ENCODE results near the gene WDR31. TPM values are rescaled to one million over a fixed set of nuclear protein-coding genes. Genes with fewer than 3 reads are reported as not detected.
A peak's percentile ranks its signal among the peaks of the same experiment; 100 is the strongest.
"Not testable (repeated sequence)": the region's sequence is repeated elsewhere in the genome, so short reads cannot be mapped to it uniquely, and the experiment has no call there.

The WDR31 gene
- 0.24 and 2.0 TPM in 2 replicates for total RNA-seq (2014; rRNA removed; shearing (Covaris generic))

DNA sequence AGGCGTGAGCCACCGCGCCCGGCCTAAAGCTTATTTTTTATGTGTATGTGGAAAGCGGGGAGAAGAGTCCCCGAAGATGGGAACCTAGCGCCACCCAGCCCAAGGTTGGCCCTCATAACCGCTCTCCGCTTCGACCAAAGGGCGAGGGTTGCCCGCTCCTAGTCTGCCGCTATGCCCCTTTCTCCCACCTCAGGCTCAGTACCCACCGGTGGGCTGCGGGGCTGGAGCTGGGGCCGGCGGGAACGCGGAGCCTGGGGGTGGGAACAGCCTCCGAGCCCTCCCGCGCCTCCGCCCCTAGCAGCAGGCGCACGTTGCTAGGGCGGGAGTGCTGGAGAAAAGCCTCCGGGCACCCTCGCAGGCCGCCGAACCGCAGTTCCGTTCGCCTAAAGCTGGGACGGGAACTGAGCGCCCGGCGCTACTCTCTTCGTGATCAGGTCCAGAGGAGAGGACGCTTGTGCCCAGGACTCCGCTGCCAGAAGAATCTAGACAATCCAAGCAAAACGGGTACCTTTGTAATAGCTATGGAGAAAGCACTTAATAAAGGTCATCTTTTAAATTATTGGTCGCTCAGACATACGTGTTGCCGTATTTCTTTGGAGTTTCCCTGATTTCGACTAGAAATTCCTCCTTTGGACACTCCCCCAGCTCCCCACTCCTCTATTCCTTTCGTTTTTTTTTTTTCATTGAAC lies at the start of gene WDR31:
WDR31 (minus strand) TSS at position 265 of the 689 bp plus-strand sequence. CDS start 8,253 bp downstream, outside the sequence.
- peak within 1 kb of the TSS; percentile 52 for H3K4me3 ChIP-seq
- H3K4me1 ChIP-seq (replicated peaks) = no peaks in the 10 kb centered on the region
- H3K27me3 ChIP-seq (replicated peaks) = no peaks in the 10 kb centered on the region
- H3K36me3 ChIP-seq = no peaks in the 10 kb centered on the region
- DNase-seq (ENCODE audit: low read depth in 1 of 2, low spot score in 2 of 2) = peak; percentile 84
- H3K27ac ChIP-seq = no peak within 1 kb of the TSS
- no peaks in the 10 kb centered on the region for H3K9me3 ChIP-seq (replicated peaks)

DNA sequence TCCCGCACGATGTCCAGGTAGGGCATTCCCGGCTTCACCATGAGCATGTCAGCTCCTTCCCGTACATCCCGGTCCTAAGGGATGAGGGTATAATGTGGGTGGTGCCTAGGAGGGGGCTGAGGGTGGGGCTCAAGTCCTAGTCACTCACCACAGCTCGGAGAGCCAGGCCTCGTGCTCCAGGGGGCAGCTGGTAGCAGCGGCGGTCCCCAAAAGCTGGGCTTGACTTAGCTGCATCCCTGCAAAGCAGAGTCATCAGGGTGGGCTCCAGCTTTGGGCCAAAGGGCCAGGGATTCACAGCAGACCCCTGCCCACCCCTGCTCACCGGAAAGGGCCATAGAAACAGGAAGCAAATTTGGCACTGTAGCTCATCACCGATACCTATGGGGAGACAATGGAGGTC lies 49.4 kb upstream of the WDR31 start:
- no peak overlapping the region for H3K27ac ChIP-seq
- DNase-seq (ENCODE audit: low read depth in 1 of 2, low spot score in 2 of 2) = no peak
- H3K4me1 ChIP-seq (replicated peaks) = no peaks in the 10 kb centered on the region
- H3K27me3 ChIP-seq (replicated peaks) = no peaks in the 10 kb centered on the region
- peaks cover 17% of the 10 kb centered on the region for H3K36me3 ChIP-seq
- no peak overlapping the region for H3K4me3 ChIP-seq
- no peaks in the 10 kb centered on the region for H3K9me3 ChIP-seq (replicated peaks)

DNA sequence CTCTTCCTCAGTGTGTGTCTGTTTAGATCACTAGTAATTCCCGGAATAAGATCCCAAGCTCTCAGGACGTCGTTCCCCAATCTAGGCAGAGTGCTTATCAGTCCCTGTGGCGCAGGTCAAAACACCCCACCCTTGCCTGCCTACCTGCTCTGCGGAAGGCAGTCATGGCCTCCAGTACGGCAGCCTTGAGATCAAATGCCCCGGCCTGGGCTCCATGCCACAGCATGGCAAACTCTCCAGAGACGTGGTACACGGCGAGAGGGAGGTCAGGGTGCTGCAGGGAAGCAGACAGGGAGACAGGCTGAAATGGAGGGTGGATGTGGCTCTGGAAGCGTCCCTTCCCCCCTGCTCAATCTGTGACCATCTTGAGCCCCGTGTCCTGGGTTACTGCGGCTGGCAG lies 48.8 kb upstream of the WDR31 start:
- Histone ChIP-seq H3K36me3 (peaks cover 17% of the 10 kb centered on the region), H3K4me1 (replicated peaks) (no peaks in the 10 kb centered on the region), H3K4me3 (no peak overlapping the region), H3K27ac (no peak overlapping the region), H3K27me3 (replicated peaks) (no peaks in the 10 kb centered on the region), H3K9me3 (replicated peaks) (no peaks in the 10 kb centered on the region)
- no peak for DNase-seq (ENCODE audit: low read depth in 1 of 2, low spot score in 2 of 2)

DNA sequence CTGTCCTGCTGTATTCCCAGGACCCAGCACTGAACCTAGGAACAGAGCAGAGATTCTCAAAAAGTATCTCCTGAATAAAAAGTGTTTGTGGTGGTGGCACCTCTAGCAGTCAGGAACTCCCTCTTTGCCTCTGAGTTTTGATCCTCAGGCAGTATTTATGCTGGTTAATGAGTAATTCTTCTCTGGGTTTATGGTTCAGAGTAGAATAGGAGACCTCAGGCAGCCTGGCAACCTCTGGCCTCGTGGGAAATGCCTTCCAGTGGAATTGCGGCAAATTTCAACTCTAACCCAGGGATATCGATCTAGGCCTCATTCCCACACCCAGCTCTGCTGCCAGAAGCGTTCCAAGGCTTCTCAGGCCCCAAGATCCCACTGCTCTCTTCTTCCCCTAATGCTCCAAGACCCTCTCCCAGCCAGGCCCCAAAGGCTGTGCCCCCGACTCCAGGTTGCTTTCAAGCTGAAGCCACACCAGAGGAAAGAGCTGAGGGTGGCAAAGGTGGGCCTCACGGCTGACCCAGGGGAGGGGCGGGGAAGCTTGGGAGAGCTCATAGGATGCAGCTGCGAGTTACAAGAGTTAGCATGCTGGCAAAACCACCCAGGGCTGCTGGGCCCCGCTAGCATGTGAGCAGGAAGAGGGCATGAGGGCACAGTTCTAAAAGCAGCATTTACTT lies 47.6 kb upstream of the WDR31 start:
- Histone ChIP-seq H3K9me3 (replicated peaks) (no peaks in the 10 kb centered on the region), H3K27me3 (replicated peaks) (no peaks in the 10 kb centered on the region), H3K27ac (no peak overlapping the region), H3K4me1 (replicated peaks) (no peaks in the 10 kb centered on the region), H3K36me3 (peaks cover 17% of the 10 kb centered on the region), H3K4me3 (no peak overlapping the region)
- no peak for DNase-seq (ENCODE audit: low read depth in 1 of 2, low spot score in 2 of 2)

DNA sequence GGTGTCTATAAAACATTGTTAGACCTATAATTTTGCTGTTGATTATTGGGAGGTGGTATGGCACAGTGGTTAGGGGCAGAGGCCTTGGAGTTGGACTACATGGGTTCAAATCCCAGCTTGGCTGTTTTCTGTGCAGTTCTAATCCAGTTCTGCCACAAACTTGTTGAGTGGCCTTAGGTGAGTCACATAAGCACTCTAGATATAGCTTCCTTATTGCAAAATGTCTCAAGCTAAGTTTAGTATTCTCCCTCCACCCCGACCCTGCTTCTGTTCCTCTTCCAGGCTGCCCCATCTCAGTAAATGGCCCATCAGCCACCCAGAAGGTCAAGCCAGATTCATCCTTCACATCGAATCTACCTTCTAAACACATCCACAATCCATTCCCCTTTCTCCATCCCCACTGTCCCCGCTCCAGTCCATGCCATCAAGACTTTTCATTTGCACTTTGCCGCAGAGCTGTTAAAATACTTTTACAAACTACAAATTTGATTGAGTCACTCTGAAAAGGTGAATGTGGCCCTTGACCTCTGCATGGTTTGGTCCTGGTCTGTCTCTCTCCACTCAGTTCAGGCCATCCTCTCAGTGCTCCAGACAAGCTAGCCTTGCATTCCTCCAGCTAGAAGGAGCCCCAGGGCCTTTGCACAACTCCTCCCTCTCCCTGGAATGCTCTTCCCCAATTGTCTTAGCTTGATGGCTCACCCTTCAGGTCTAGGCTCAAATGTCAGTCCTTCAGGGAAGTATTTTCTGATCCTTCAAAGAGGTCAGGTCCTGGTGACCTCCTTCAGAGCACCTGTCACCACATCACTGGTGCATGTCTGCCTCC lies 46.7 kb upstream of the WDR31 start:
- Histone ChIP-seq H3K9me3 (replicated peaks) (no peaks in the 10 kb centered on the region), H3K27me3 (replicated peaks) (no peaks in the 10 kb centered on the region), H3K4me1 (replicated peaks) (no peaks in the 10 kb centered on the region), H3K36me3 (peaks cover 14% of the 10 kb centered on the region), H3K4me3 (no peak overlapping the region), H3K27ac (no peak overlapping the region)
- no peak for DNase-seq (ENCODE audit: low read depth in 1 of 2, low spot score in 2 of 2)

DNA sequence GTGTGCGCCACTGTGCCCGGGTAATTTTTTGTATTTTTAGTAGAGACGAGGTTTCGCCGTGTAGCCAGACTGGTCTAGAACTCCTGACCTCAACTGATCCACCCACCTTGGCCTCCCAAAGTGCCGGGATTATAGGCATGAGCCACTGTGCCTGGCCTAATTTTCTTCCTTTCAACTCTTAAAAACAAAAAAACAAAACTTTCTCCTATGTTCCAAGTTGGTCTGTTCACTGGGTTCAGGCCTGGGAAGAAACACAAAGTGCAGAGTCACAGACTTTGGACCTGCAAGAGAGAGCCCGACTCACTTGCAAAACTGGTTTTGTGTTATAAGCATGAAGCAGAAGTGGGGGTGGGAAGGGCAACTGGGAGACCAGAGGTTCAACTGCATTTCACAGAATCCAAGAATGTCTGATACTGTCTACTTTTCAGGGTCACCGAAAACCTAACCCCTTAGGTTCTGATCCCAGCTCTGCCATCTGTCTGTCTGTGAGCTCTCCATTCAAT lies 41.9 kb upstream of the WDR31 start:
- DNase-seq (ENCODE audit: low read depth in 1 of 2, low spot score in 2 of 2) = no peak
- Histone ChIP-seq H3K4me1 (replicated peaks) (peaks cover 10% of the 10 kb centered on the region), H3K27me3 (replicated peaks) (no peaks in the 10 kb centered on the region), H3K36me3 (no peaks in the 10 kb centered on the region; the same call in 1 of the 2 replicates), H3K9me3 (replicated peaks) (no peaks in the 10 kb centered on the region), H3K4me3 (no peak overlapping the region), H3K27ac (no peak overlapping the region)

DNA sequence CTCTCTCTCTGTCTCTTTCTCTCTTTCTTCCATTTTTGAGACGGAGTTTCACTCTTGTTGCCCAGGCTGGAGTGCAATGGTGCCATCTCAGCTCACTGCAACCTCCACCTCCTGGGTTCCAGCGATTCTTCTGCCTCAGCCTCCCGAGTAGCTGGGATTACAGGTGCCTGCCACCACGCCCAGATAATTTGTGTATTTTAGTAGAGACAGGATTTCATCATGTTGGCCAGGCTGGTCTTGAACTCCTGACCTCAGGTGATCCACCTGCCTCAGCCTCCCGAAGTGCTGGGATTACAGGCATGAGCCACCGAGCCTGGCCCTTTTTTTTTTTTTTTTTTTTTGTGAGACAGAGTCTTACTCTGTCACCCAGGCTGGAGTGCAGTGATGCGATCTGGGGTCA lies 41.4 kb upstream of the WDR31 start:
- H3K4me3 ChIP-seq; H3K27me3 ChIP-seq (replicated peaks); DNase-seq (ENCODE audit: low read depth in 1 of 2, low spot score in 2 of 2); H3K9me3 ChIP-seq (replicated peaks); H3K27ac ChIP-seq; H3K36me3 ChIP-seq: not testable (repeated sequence)
- H3K4me1 ChIP-seq (replicated peaks) = peaks cover 10% of the 10 kb centered on the region

DNA sequence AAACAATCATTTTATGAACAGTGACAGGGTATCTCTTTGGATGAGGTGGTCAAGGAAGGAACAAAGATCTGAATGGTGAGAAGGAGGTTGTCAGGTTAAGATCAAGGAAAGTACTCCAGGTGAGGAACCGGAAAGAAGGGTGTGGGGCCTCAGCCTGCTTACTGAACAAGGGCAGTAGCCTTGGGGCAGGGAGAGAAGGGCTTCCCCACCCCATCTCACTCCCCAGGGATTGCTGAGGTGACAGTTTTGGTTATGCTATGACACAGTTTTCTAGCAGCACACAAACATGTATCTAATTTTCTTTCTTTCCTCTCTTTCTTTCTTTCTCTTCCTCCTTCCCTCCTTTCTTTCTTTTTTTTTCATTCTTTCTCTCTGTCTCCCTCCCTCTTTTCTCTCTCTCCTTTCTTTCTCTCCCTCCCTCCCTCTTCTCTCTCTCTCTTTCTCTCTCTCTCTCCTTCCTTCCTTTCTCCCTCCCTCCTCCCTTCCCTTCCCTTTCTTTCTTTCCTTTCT lies 40.8 kb upstream of the WDR31 start:
- no peak for DNase-seq (ENCODE audit: low read depth in 1 of 2, low spot score in 2 of 2)
- Histone ChIP-seq H3K27me3 (replicated peaks) (no peaks in the 10 kb centered on the region), H3K9me3 (replicated peaks) (no peaks in the 10 kb centered on the region), H3K36me3 (no peaks in the 10 kb centered on the region), H3K27ac (no peak overlapping the region), H3K4me3 (no peak overlapping the region), H3K4me1 (replicated peaks) (peaks cover 10% of the 10 kb centered on the region)

DNA sequence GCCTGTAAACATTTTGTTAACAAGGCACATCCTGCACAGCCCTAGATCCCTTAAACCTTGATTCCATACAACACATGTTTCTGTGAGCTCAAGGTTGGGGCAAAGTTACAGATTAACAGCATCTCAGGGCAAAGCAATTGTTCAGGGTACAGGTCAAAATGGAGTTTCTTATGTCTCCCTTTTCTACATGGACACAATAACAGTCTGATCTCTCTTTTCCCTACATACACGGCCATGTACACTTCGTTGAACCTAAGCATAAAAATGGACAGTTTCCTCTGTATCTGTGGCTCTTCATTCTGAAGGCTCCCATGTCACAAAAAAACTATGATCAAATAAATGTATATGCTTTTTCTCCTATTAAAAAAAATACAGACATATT lies 39.7 kb upstream of the WDR31 start:
- not testable (repeated sequence) for H3K36me3 ChIP-seq; H3K27me3 ChIP-seq (replicated peaks)

DNA sequence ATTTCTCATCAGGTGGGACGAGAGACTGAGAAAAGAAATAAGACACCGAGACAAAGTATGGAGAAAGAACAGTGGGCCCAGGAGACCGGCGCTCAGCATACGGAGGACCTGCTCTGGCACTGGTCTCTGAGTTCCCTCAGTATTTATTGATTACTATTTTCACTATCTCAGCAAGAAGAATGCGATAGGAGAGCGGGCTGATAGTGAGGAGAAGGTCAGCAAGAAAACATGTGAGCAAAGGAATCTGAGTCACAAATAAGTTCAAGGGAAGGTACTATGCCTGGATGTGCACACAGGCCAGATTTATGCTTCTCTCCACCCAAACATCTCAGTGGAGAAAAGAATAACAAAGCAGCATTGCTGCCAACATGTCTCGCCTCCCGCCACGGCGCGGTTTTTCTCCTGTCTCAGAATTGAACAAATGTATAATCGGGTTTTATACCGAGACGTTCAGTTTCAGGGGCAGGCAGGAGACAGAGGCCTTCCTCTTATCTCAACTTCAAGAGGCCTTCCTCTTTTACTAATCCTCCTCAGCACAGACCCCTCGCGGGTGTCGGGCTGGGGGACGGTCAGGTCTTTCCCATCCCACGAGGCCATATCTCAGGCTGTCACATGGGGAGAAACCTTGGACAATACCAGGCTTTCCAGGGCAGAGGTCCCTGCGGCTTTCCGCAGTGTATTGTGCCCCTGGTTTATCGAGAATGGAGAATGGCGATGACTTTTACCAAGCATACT lies 39.2 kb upstream of the WDR31 start:
- H3K27ac ChIP-seq; DNase-seq (ENCODE audit: low read depth in 1 of 2, low spot score in 2 of 2); H3K36me3 ChIP-seq; H3K27me3 ChIP-seq (replicated peaks); H3K4me3 ChIP-seq; H3K9me3 ChIP-seq (replicated peaks): not testable (repeated sequence)
- peaks cover 10% of the 10 kb centered on the region for H3K4me1 ChIP-seq (replicated peaks)

More for the DNA sequence above, 39.7 kb upstream of the WDR31 start:
- H3K4me3 ChIP-seq; H3K9me3 ChIP-seq (replicated peaks); H3K27ac ChIP-seq; DNase-seq (ENCODE audit: low read depth in 1 of 2, low spot score in 2 of 2): not testable (repeated sequence)
- peaks cover 10% of the 10 kb centered on the region for H3K4me1 ChIP-seq (replicated peaks)

DNA sequence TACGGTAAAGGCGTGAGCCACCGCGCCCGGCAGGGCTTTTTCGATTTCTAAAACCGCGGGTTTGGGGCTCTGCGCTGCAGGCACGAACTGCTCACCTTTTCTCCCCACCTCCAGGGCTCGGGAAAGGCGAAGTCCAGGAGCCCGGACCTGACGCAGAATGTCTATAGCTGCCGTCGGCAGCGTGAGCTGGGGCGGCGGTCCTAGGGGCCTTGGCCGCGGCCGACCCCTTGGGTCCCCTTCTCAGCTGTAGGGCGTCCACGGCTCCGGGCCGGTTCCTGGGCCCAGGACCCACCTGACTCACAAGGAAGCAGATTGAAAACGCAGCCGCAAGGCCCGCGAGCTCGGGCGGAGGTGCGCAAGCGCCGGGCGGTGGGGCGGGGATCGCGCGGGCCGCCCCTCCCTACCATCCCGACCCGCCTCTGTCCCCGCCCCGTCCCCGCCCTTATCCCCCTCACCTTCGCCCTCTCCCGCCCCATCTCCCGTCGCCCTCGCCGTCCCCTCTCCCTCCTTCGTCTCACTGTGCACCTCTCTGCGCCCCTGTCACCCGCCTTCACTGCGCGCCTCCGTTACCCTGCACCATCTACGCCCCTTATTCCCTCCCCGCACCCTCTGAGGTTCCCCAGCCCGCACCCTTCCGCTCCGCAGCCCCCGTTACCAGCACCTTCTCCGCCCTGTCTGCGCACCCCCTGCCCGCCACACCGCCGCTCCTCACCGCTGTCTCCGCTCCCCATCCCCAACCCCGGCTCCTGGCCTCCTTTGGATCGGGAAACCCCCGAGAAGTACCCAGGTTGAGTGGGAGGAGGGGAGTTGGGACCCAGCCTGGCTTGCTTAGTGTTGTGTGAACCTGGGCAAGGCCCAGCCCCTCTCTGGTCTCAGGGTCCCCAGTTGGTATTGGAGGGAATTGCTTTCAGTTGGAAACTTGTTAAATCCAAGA lies 36.8 kb upstream of the WDR31 start, which contains the start of gene HDHD3:
HDHD3 (minus strand) TSS at position 353 of the 934 bp plus-strand sequence. CDS start 2,632 bp downstream, outside the sequence.
- Histone ChIP-seq H3K4me3 (peak within 1 kb of the TSS; percentile 90), H3K36me3 (no peaks in the 10 kb centered on the region; the same call in 1 of the 2 replicates), H3K27ac (no peak within 1 kb of the TSS), H3K27me3 (replicated peaks) (no peaks in the 10 kb centered on the region), H3K9me3 (replicated peaks) (no peaks in the 10 kb centered on the region), H3K4me1 (replicated peaks) (peaks cover 10% of the 10 kb centered on the region)
- DNase-seq (ENCODE audit: low read depth in 1 of 2, low spot score in 2 of 2) = peak; percentile 61 to 66

Data from SJSA1 (cell line).